ENCODE measurements around the gene PRR20G. TPM values are rescaled to one million over a fixed set of nuclear protein-coding genes. Genes with fewer than 3 reads are reported as not detected.

The PRR20G gene
- total and polyA plus RNA-seq, 2 of the 8 experiments (the other 6 are each of a cell fraction or from before 2014, with no cell fraction given) = 0.24 TPM; not detected in 1

- Histone ChIP-seq H3K9ac (replicated peaks in 1 of 4; ENCODE audit: extremely low read depth in 1 of 4, low read depth in 3 of 4, low read length in 3 of 4) (no peak overlapping the region), H2BK15ac (ENCODE audit: low read length) (no peak overlapping the region), H3K79me1 (ENCODE audit: low read depth, low read length) (no peaks in the 10 kb centered on the region), H4K91ac (replicated peaks; ENCODE audit: insufficient read length, low read length) (no peak overlapping the region), H3K27me3 (replicated peaks in 1 of 4; ENCODE audit: control insufficient read depth in 3 of 4, extremely low read depth in 1 of 4, insufficient read depth in 3 of 4, low read length in 3 of 4) (no peaks in the 10 kb centered on the region), H2AK5ac (ENCODE audit: low read depth, low read length) (no peak overlapping the region), H2BK5ac (ENCODE audit: low read depth, low read length) (no peak overlapping the region), H3K4me1 (replicated peaks in 1 of 4; ENCODE audit: control insufficient read depth in 3 of 4, insufficient read depth in 4 of 4, low read length in 3 of 4) (no peaks in the 10 kb centered on the region), H3K9me3 (ENCODE audit: insufficient read depth in 2 of 2, low read depth in 1 of 2, low read length in 1 of 2) (peaks cover 10 to 11% of the 10 kb centered on the region in 2 experiments; a peak in 2 of 4 replicates), H2BK20ac (ENCODE audit: low read length) (no peak overlapping the region), H2AFZ (ENCODE audit: low read length) (no peak overlapping the region), H2BK12ac (ENCODE audit: low read depth, low read length) (no peak overlapping the region), H3K4me3 (ENCODE audit: extremely low read depth in 1 of 4, insufficient read depth in 2 of 4, low read depth in 3 of 4, low read length in 4 of 4) (no peak overlapping the region), H3K79me2 (ENCODE audit: control insufficient read depth in 1 of 2, insufficient read depth in 2 of 2, low read length in 2 of 2) (no peaks in the 10 kb centered on the region), H3K23me2 (ENCODE audit: low read depth, low read length) (no peaks in the 10 kb centered on the region), H3K23ac (ENCODE audit: insufficient read length) (no peak overlapping the region), H3K4ac (replicated peaks; ENCODE audit: insufficient read length, low read depth, low read length) (no peak overlapping the region), H3K14ac (ENCODE audit: insufficient read length) (no peak overlapping the region), H2BK120ac (replicated peaks; ENCODE audit: low read depth, low read length) (no peak overlapping the region), H4K20me1 (replicated peaks in 1 of 2; ENCODE audit: control insufficient read depth in 1 of 2, insufficient read depth in 2 of 2, low read length in 2 of 2) (no peaks in the 10 kb centered on the region), H3K56ac (replicated peaks; ENCODE audit: insufficient read length, low read depth, low read length) (no peak overlapping the region), H3K36me3 (ENCODE audit: control insufficient read depth in 2 of 4, insufficient read depth in 4 of 4, low read length in 3 of 4) (no peaks in the 10 kb centered on the region), H3K4me2 (ENCODE audit: insufficient read depth in 1 of 2, low read depth in 2 of 2, low read length in 2 of 2) (no peak overlapping the region), H3K18ac (ENCODE audit: extremely low read depth, low read length) (no peak overlapping the region), H3K27ac (ENCODE audit: low read depth, low read length) (no peak overlapping the region), H4K8ac (ENCODE audit: extremely low read depth, insufficient read depth, low read length) (no peak overlapping the region), H4K5ac (ENCODE audit: insufficient read length, low read depth, low read length) (no peak overlapping the region)
- ChIA-PET POLR2A (ENCODE audit: partially characterized antibody) (no interaction called here), CTCF (ENCODE audit: partially characterized antibody) (no interaction called here)
- DNase-seq (ENCODE audit: low read depth in 1 of 2, low spot score in 2 of 2) (no peak), FAIRE-seq (no peak)
- 85% methylated on average over 3 of the region's 3 CpGs; no CpG with 5 or more reads in 1 of the 2 experiments for WGBS, 2 experiments (ENCODE audit: extremely low coverage in 1 of 2, insufficient coverage in 1 of 2, insufficient read length in 1 of 2, insufficient replicate concordance in 2 of 2, low coverage in 1 of 2, low lambda C conversion rate in 2 of 2, missing lambda C conversion rate in 1 of 2)
- TF ChIP-seq SAP30 (IDR thresholded peaks at IDR 0.05; ENCODE audit: insufficient read depth, insufficient replicate concordance, low read length) = no peak
- TF ChIP-seq USF2 (IDR thresholded peaks at IDR 0.05; ENCODE audit: low read length) = no peak
- TF ChIP-seq TAF1 (IDR thresholded peaks at IDR 0.05; ENCODE audit: low read depth, low read length) = no peak
- TF ChIP-seq CREB1 (IDR thresholded peaks at IDR 0.05) = no peak
- TF ChIP-seq SP1 (IDR thresholded peaks at IDR 0.05; ENCODE audit: low read depth, low read length) = no peak
- no peak for TF ChIP-seq SUZ12 (IDR thresholded peaks at IDR 0.05; ENCODE audit: low read length)
- TF ChIP-seq ZNF274 (IDR thresholded peaks at IDR 0.05; ENCODE audit: borderline replicate concordance, extremely low read depth, low read length) = no peak
- no peak for TF ChIP-seq HDAC2 (IDR thresholded peaks at IDR 0.05; ENCODE audit: borderline replicate concordance in 1 of 2, low read depth in 2 of 2, low read length in 2 of 2)
- TF ChIP-seq CBX8 (IDR thresholded peaks at IDR 0.05; ENCODE audit: borderline replicate concordance, low read depth, low read length) = no peak
- TF ChIP-seq HDAC6 (IDR thresholded peaks at IDR 0.05; ENCODE audit: low read depth, low read length) = no peak
- no peak for TF ChIP-seq SP4 (IDR thresholded peaks at IDR 0.05; ENCODE audit: low read length)
- TF ChIP-seq YY1 (IDR thresholded peaks at IDR 0.05; ENCODE audit: low read depth, low read length) = no peak
- TF ChIP-seq CHD1 (IDR thresholded peaks at IDR 0.05; ENCODE audit: low read depth, low read length) = no peak
- TF ChIP-seq RFX5 (IDR thresholded peaks at IDR 0.05; ENCODE audit: borderline replicate concordance, low read depth, low read length) = no peak
- no peak for TF ChIP-seq POU5F1 (IDR thresholded peaks at IDR 0.05; ENCODE audit: low read depth, low read length)
These were observed 52.1 kb downstream of the PRR20G start for GRCh38 chr3:127235706-127236105.
